Hematopoietic multipotent progenitor cell treated with erythropoietin and hydrocortisone succinate and interleukin-3 and kit ligand, for 8 days (in vitro differentiated cells): Measurements from ENCODE around the gene PTPN2.
"Not testable (repeated sequence)": the region's sequence is repeated elsewhere in the genome, so short reads cannot be mapped to it uniquely, and the experiment has no call there.

Source experiments
- DNase-seq: peaks from one replicate; pipeline ENCODE4 v3.0.0-alpha.2; 2015

Gene PTPN2

GRCh38 chr18:12769644-12770440 lies 114.2 kb downstream of the PTPN2 start:
- no peak for DNase-seq

- DNase-seq, result no peak
Measured at GRCh38 chr18:12769136-12769535, 114.9 kb downstream of the PTPN2 start.

DNA sequence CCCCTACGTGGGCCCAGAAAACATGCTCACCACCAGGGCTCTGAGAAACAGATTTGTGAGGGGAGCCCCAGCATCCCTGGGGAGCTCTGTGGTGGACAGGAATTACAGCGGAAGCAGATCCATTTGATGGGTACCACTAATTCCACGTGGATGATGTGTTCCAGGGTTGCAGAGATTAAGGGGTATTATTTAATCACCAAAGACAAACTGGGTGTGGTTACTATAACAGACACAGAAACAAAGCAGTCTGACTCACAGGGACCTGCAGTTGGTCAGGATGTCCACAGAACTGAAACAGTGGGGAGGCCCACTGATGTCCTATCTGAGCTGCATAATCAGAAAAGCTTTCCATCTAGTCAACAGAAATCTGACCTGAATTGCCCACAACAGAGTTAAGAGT lies 115.4 kb downstream of the PTPN2 start:
- no peak for DNase-seq

GRCh38 chr18:12767580-12768155 lies 116.4 kb downstream of the PTPN2 start:
- no peak for DNase-seq

GRCh38 chr18:12766986-12767433 lies 117.0 kb downstream of the PTPN2 start:
- DNase-seq, result no peak

DNA sequence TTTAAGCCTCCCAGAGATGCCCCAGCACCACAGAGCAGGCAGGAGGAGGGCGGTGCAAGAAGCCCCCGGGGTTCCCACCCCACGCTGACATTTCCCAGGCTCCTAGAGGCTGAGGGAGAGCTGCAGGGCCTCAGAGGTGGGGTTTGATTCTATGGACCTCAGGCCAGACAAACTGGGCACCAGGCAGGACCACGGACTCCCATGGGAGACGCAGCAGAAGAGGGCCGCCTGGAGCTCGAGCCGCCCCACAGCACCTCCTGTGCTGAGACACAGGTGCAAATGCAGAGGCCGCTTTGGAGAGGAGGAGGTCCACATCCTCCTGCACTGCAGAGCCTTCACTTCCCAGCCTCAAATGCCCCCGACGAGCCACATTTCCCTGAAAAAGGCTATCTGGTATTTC lies 118.5 kb downstream of the PTPN2 start:
- DNase-seq, result no peak

- no peak for DNase-seq
Measured at GRCh38 chr18:12765126-12765525, 118.9 kb downstream of the PTPN2 start.

DNA sequence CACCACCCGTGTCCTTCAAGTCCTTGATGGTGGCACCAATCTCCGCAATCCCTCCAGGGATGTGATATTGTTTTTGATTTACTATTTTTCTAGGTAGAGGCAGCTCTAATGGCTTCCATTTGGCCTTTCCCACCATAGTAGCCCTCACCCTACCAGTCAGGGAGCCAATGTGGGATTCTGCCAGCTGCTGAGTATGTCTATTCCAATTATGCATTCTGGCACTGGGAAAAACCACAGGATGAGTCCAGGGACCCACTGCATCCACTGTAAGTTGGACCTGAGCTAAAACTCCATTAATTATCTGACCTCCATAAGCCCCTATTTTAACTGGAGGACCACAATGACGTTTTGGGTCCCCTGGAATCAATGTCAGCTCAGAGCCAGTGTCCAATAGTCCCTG lies 125.5 kb downstream of the PTPN2 start:
- not testable (repeated sequence) for DNase-seq

DNA sequence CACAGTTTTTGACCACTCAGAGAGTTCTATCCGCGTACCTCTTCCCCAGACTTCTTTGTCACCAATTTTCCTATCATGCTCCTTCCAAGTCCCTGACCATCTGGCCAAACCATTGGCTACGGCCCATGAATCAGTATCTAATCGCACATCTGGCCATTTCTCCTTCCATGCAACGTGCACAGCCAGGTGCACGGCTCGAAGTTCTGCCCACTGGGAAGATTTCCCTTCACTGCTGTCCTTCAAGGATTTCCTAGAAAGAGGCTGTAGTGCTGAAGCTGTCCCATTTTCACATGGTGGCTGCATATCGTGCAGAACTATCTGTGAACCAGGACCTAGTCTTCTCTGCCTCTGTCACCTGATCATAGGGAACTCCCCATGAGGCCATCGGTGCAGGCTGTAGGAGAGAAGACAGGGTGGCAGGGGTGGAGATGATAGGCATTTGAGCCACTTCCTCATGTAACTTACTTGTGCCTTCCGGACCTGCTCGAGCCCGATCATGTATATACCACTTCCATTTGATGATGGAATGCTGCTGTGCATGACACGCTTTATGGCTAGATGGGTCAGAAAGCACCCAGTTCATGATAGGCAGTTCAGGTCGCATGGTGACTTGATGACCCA lies 127.3 kb downstream of the PTPN2 start:
- DNase-seq, result not testable (repeated sequence)

GRCh38 chr18:12755606-12756005 lies 128.4 kb downstream of the PTPN2 start:
- not testable (repeated sequence) for DNase-seq

DNA sequence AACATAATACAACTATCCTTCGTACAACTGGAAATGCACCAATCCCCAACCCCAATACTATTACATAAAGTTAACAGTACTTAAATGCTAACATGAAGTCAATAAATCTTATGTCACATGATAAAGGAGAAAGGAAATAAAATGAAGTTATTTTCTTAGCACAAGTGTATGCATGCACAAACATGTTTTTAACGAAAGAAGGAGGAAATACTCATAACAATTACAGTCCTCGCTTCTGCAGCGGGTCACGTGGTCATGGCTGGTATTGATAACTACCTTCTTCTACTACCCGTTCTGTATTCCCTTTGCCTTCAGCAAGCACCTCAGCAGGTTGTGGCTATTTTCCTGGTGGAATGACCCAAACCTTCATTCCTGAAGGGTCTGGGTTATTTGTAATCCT lies 129.5 kb downstream of the PTPN2 start:
- no peak for DNase-seq

DNA sequence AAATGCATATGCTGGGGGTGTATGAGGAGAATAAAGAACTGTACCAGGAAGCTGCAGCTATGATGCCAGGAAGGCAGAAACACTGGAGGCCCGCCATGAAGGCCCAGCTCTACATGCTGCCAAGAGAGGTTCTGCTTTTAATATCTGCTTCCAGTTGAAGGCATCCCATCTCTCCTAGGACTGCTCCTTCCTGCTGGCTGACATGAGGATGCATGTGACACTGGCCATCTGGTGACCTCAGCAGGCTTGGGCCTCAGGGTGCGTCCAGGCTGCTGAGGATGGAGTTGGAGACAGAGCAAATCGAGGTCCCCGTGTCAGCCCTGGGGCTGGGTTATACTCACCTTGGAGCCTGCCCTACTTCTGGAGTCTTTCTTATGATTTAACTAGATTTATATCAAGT lies 132.1 kb downstream of the PTPN2 start:
- no peak for DNase-seq

GRCh38 chr18:12751503-12751884 lies 132.5 kb downstream of the PTPN2 start:
- no peak for DNase-seq

DNA sequence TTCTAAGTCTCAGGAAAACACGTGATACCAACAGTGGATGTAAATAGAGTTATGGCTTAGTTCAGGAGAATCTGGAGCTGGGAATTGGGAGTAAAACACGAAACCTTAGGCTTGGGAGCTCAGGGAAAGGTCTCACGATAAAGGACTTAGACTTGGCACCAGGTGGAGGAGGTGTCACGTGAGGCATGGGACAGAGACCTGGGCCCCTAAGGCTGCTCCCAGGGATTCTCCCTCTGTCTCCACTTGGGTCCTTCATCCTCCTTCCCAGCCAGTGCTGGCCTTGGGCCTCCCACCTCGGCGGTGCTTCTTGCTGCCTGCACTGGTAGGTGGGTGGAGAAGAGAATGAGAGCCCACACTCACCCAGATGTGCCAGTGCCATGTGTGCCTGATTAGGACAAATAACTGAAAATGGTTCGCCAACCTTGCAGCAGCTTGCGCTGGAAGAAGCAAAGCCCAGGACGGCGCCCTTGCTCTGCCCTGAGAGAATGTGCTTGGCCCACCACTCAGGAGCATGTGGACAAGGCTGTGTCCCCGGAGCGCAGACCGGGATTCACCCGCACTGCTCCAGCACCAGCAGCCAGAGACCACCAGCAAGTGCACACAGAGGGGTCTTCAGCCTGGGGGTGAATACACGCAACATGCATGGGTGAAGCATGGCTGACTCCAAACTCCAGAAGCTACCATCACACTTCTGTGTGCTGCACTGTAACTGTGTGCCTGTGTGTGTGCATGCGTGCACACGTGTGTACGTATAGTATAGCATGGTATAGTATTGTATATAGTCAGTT lies 133.1 kb downstream of the PTPN2 start:
- DNase-seq, result no peak

DNA sequence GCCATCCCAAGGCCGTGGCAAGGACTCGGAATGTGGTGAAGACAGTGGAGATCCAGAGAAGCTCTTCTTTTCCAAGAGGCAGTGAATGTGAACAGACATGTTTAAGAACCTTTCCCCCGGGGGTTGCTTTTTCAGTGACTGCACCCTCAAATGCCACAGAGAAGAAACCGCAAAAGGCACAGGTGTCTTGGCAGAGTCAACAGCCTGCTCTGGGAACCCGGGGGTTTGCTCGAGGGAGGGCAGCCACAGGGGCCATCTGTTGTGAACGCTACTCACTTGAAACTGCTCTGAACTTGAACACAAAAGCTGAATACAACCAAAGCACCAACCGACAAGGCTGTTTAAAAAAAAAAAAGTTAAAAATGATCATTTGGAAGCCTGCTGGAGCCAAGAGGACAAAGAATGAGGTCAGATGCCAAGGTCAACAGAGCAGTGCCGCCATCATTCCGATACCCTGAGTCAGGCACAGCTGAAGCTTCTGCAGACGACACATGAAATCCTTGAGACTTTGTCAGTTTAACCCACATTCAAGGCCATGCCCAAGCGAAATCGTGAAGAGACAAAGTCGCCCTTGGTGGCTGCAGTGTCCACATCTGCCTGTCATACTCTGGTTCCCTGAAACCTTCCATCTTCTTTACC lies 133.8 kb downstream of the PTPN2 start:
- no peak for DNase-seq

GRCh38 chr18:12749121-12749520 lies 134.9 kb downstream of the PTPN2 start:
- no peak for DNase-seq

- DNase-seq, result no peak
Measured at GRCh38 chr18:12748671-12749070, 135.4 kb downstream of the PTPN2 start.

DNA sequence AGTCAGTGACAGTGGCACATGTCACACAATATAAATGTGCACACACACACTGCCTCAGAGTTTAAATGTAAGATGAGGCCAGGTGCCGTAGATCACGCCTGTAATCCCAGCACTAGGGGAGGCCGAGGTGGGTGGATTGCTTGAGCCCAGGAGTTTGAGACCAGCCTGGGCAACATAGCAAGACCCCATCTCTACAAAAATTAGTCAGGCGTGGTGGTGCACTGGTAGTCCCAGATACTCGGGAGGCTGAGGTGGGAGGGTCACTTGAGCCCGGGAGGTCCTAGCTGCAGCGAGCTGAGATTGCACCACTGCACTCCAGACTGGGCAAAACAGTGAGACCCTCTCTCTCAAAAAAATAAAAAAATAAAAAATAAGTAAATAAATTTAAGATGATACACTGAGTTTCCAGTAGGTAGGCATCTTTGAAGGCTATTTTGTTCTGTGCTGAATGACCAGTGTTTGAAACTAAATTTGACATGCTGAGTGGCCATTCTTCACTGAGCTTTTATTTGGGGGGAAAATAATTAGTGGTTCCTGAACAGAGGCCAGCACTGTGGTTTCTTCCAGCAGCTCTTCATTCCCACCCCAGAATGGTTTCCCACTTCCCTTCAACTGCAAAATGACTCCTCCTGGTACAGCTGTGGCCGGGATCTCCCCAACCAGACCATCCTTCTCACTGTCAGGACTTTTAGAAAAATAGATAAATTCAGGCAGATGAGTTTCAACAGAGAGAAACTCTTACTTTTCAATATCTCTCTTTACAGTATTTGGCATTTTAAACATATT lies 136.3 kb downstream of the PTPN2 start:
- DNase-seq, result no peak

- DNase-seq, result no peak
Measured at GRCh38 chr18:12745095-12745795, 138.8 kb downstream of the PTPN2 start.

DNA sequence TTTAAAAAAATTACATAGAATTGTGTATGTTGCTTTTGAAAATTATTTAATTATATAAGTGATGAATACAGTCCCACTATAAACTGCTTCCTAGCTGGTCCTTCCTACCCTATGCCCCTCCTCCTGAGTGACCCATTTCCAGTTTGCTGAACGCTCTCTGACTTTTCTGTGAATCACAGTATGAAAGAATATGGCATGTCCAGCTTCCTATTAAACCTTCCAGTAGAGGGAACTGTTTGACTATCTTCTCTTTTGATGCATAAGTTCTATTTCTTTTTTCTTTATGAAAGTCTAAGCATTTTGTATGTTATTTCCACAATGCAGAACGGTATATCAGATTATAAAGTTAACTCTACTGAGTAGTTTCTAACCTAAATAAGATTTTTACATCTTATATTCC lies 139.9 kb downstream of the PTPN2 start:
- DNase-seq, result peak; percentile 61

DNA sequence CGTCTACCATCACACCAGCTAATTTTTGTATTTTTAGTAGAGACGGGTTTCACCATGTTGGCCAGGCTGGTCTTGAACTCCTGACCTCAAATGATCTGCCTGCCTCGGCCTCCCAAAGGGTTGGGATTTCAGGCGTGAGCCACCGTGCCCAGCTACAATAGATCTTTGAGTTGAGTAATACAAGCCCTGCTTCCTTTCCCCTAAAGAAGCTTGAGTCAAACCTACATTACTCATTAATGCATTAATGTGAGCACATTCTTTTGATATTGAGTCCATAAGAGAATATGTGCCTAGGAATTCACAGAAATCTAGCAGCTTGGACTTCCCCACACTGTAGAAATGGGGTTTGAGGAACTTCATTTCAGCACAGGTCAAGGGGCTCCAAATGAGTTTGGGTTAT lies 141.6 kb downstream of the PTPN2 start:
- no peak for DNase-seq
